Measurements from ENCODE around the gene CMSS1.

Gene CMSS1

DNA sequence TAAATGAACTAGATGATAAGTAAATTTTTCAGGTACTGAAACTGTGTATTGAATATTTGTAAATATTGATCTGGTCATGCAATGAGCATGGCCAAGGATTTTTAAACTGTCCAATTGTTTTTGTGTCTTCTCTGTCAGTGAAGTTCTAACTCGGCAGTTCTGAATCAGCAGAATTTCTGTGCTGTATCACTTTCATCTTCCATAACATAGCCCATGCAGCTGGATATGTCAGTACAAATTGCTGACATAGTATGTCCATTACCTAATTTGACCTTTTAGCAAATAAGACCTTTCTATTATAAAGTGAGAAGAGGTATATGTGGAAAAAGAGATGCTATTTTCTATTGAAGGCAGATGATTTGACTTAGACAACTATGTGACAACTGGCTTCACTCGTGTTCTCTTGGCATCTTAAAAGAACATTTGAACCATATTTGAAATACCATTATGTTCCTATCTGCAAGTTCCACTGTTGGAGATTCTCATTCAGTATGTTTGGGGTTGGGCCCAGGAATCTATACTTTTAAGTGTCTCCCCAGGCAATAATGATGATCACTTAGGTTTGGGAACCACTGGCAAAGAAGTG is 90.4 kb downstream of the CMSS1 start:
- FAIRE-seq, result no peak

DNA sequence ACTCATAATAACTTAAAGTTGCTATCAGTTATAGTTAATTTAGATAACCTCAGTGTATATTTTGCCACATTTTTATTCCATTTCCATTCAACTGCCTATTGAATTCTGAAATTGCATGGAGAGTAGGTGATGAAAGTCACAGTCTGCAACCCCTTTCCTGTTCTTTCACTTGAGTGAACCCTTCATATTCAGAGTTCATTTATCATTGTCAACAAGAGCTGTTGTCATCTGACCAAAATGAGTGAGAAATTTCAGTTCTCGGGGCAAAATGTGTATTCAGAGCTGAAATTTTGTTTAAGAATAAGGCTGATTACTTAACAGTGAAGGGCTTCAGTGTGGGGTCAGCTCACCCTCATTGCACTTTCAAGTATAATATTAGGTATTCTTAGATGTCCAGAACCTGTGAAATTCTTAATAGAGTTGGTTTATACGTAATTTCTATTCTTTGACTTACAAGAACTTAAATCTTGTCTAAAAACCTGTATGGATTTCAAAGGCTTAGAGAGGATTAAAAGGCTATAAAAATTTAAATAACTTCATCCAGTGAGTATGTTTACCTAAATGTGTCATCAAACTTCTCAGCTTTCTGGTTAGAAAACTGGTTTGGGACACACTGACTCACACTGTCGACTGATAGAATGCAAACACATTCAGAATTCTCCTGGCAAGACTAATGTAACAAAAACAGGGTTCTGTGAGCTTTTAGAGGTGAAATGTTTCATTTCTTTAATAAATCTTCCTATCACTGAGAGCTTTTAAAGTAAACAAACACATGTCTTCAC is 92.2 kb downstream of the CMSS1 start:
- no peak for FAIRE-seq

DNA sequence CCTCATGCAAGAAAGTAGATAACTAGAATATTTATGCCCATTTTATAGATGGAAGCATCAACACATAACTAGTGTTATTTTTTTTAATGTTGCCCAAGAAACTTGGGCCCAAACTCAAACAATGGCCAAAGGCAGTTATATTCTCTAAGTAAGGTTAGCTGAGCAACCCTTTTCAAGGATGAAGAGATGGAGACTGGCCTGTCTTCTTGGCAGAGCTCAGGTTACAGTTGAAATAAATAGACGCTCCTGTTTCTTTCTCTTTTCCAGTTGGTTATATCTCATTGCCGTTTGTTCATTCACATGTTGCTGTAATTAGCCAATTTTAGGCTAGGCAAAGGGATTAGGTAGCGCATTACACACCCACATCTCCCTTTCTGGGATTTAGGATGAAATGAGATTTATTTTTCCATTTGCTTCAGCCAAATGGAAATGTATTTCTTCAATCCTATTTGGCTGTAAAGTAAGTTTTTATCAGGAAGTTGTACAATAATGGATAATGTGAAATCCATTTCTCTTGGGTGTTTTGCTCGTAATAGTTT is 93.2 kb downstream of the CMSS1 start:
- no peak for FAIRE-seq

DNA sequence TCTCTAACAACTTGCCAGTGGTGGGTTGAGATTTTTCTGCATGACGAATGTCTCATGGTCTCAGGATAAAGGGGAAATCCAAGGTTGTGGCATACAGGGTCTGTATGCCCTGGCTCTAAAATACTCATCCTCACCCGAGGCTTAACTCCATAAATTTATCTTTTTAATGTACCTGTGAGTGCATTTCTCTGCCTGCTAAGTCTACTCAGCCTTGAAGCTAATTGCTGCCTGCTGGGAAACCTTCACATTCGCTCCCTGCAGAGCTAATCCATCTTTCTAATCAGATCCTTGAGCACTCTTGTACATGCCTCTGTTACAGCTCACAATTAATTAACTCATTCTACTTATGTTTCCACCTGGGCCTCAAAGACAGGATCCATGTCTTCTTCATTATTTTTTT is 93.8 kb downstream of the CMSS1 start:
- no peak for FAIRE-seq

DNA sequence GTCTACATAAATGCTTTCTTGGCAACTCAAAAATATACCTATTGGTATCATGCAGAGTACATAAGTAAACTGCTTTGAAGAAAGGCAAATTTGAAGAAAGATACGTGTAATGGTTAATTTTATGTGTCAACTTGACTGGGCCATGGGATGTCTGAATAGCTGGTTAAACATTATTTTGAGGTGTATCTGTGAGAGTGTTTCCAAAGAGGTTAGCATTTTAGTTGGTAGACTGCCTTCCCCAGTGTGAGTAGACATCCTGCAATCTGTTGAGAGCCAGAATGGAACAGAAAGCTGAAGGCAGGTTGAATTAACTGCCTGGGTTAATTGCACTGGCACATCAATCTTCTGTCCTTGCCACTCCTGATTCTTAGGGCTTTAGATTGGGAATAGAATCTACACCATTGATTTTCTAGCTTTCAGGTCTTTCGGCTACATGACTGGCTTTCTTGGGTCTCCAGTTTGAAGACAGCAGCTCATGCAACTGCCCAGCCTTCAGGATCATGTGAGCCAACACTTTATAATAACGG is 98.3 kb downstream of the CMSS1 start:
- FAIRE-seq, result no peak

DNA sequence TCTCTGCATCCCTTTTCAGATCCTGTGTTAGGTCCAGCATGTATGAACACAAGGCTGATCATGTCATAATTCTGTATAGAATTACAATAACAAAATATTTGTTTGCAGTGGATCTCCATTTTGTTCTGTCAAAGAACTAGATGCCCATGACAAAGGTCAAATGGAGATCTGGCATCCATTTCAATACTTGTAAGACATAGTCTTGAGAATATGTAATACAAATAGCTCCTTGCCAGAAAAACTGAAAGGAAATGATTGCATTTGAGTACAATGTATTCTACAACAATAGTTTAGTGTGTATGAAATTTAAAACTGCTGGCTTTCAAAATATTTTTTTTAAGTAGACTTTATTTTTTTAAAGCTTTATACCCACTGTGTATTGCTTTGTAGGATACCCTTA is 101.1 kb downstream of the CMSS1 start:
- FAIRE-seq, result no peak

DNA sequence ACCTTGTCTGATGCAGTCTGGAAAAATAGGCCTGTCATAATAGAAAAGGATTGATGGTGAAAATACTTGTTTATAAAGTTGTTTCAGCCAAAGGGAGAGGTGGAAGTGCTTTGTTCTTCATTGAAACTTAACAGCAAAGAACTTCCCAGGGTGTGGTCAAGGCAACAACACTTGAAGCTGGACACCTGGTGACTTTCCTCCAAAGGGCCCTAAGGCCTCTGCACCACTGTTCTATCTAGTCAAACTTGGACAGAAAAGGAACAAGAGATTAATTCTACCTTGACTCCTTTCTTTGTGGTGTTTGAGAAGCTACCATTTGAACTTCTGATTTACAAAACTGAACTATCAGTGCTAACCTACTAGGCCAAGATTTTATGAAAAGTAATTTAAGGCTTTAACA is 102.0 kb downstream of the CMSS1 start:
- no peak for FAIRE-seq

DNA sequence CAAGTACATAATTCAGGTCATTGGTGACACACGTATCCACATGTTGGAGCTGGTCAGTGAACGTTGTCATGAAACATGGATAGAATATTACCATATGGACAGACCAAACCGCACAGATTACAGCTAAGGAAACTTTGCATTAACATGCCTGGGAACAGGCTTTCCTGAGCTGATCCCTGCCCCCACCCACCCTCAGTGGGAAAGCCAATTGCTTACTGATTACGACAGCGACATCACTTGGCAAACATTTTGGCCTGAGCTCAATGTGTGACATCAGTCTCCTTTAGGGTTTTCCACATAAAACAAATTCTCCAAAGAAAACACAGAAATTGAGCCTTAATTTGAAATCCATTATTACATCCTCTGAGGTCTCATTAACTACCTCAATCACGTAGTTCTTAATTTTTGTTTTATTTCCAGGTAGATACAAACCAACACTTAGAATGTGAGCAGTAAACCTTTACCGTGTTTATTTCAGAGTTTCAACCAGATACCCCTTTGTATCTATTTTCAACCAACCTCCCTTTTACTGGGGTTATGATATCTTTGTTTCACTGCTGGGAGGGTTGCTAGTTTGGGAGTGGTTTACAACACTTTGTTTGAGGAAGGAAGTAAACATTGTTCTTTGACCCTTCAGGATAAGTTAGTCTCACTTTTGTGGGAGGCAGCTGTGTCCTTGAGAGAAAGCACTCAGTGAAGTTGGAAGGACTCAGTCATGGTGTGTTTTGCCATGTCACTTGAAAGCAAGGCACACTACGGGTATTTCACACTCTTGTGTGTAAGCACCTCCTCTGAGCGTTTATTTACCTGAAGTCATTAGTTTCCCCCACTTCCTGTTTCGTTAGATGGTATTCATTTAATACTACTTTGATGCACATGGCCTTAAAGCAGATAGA is 103.1 kb downstream of the CMSS1 start:
- no peak for FAIRE-seq

DNA sequence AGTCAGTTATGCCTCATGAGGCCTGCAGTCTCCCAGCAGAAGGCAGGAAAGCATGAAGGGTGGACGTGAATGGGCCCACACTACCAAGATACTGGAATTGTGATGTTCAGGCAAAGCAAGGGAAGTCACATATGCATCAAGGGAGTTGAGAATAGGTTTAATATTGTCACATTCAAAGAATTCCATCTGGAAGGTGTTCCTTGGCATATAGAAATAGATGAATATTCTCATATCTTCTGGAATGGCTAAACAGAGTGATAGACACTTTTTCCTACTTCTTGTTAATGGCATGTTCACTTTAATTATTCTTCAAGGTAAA is 103.7 kb downstream of the CMSS1 start:
- FAIRE-seq, result no peak

DNA sequence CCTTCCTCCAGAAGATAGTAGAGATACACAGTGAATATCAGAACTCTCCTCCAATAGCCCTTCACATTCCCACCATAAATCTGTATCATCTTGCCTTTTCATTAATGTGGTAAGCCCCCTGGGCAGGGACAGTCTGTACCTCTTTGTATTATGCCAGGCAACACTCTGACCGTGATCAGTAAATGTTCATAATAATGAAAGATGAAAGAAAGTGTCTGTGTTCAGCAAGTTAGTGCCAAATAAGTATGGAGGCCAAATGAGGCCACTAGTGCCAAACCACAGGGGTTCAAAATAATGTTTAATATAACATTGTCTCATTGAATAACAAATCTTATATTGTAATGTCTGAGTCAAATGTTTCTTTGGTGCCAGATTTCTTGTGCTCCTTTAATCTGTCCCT is 104.3 kb downstream of the CMSS1 start:
- no peak for FAIRE-seq

DNA sequence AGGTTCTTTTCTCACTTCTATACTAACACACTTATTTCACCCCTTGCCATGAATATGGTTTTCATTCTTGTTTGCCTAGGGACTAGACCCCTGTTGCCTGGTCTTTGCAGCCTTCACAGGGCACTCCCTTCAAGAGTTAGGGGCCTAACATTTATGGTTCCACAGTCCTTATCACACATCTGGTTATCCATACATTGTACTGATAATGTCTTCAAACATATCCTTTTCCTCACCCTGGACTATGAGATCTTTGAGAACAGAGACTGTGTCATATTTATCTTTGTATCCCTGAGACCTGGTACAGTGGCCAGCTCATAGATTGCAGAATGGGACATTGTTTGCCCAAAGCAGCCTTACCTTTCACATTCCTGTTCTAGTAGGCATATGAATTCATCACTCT is 106.2 kb downstream of the CMSS1 start:
- FAIRE-seq, result no peak

DNA sequence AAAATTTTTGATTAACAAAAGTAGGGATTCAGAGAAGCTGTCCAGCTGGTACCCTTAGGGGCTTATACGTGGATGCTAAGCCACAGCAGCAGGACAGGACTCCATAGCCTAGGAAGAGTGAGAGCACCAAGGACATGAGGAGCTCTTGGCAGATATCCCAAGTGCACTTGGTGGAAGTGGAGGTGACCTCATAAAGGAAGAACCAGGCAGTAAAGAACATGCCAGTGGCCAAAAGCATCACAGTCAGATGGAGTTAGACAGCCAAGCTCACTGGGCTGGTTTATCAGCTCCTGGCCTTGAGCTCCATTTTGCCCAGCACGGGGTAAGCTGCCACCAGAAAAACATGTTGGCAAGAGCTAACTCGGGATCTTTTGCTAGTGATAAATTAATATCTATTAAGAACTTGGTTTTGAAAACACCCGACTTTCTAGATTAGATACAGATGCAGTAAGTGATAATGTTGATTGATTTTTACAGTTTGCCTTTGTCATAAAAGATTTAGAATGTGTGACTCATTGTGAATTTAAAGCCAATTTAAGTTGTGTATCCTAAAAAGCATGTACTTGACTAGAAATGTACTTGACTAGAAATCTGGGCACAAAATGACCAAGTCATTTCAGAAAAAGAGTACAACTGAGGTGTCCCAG is 108.0 kb downstream of the CMSS1 start:
- no peak for FAIRE-seq

DNA sequence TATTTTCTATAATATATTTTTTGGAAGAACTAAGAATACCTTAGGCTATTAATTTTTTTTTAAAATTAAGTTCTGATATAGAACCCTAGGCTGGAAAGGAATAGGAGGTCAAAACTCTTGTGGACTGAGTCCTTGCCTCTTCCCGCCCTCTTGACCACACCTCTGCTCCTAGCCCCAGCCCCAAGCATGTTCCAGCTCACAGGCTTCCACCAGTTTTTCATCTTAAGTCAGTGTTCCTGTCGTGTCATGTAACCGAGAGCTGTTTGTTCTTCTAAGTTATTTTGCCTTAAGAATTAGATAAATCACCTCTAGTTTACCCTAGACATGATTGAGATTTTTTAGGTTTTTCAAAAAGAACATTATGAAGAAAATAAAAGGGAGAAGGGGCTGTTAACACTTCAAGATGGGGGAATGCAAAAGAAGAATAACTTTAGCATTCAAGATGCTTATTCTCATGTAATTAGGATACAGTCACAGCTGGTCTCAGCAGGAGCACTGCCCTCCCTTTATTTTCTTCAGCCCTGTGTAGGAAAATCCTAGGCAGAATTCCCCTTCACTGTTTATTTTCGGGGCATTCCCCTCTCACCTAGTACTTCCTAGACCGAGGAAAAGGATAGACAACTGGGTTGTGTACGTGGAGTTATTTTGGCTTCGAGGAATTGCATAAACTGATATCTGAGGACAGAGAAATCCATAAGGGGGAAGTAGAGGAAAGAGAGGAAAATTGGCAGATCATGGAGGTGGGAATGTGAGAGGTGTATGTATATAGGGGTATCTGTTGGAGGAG is 110.2 kb downstream of the CMSS1 start:
- FAIRE-seq, result no peak

DNA sequence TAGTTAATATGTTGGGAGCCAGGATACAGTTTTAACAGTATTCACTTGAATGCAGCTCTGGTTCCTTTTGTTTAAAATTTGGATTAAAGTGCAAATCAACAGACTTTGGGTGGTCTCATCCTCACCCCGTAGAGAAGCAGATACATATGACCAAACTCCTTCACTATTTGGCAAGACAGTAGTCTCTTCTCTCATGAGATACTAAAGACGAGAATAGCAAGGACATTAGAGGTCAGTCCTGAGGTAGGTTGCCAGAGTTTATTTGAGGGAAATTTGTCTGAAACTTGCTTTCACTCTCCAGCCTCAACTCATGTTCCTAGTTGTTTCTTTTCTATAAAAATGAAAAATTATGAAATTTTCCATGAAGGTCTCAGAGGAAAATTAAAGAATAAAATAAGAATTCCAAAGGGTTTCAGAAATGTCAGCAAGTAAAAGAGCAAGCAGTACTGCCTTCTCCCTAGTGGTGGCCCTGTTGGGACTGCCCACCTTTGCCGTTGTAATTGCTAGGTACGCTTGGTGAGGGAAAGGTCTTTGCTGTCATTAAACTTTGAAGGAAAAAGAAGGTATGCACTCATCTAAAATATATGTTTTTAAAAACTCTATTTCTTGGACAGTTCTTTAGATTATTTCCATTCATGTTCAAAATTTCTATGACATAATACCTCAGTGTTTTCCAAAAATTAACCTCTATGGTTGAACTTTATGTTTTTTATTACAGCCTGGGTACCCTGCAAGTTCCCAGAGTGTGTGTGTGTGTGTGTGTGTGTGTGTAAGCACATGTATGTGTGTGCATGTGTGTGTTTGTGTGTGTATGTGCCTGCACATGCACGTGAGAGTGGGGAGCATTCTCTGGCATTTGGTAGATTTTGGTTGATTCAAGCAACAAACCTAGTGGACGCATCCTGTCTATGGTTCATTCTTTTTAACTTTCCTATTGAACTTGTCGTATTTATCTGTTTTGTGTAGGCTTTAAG is 111.4 kb downstream of the CMSS1 start:
- FAIRE-seq, result no peak

DNA sequence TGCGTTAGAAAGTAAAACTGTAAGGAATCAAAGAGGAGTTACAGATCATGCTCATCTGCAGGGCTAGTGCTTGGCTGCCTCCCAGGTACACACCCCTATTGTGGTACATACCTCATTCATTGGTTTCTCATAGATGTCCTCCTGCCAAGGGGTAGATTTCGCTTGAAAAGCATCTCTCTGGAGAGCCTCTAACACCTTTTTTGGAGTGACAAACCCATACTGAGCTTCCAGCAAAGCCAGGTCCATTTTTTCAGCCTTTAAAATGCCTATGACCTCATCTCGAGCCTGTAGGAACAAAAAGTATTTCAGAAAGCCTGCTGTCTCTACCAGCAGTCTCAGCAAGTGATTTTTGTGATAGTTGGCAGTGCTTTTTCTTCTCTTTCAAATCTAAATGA is 112.1 kb downstream of the CMSS1 start:
- no peak for FAIRE-seq

DNA sequence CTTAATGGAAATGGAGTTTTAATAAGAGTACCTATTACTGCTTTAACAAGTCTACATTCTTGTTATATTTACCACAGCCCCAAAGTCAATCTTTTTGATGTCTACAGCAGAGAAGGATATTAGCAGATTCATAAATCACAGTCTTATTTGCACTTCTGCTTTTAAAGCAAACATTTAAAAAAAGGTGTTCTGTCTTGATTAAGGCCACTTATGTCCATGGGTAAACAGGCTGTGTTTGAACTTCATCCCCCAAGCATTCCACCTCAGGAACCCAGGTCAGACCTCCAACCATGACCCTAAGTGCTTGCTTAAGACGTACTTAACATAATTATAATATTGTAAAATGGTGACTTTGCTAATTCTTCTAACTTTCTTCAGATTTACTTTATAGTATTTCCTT is 113.4 kb downstream of the CMSS1 start:
- FAIRE-seq, result no peak

DNA sequence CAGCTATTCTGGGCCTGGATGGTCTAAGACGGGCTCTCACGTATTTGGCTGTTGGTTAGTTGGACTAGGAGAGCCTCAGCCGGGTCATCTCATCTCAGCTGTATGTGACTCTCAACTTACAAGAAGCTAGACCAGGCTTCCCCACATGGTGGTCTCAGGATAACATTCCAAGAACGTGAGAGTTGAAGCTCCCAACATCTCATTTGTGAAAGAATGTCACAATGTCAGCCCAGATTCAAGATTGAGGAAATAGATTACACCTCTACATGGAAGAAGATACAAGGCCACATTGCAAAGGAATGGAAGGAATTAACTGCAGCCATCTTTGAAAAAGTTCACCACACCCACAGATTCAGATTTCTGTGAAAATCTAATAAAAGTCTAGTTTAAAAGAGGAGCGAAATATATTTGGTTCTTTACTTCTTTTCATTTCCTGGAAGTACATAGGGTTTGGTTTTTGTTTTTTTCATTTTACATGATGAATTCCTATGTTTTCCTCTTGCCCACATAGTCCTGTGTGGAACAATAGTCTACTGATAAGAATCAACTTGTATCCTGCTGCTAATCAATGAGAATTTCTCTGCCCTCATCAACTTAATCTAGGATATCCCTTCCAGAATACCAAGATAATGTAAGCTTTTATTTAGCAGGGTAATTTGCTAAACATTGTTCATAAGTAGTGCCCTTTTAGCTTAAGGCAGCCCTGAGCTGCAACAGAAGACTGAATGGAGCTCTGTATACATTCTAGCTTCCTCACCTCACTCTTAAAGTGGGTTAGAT is 116.5 kb downstream of the CMSS1 start:
- FAIRE-seq, result no peak

DNA sequence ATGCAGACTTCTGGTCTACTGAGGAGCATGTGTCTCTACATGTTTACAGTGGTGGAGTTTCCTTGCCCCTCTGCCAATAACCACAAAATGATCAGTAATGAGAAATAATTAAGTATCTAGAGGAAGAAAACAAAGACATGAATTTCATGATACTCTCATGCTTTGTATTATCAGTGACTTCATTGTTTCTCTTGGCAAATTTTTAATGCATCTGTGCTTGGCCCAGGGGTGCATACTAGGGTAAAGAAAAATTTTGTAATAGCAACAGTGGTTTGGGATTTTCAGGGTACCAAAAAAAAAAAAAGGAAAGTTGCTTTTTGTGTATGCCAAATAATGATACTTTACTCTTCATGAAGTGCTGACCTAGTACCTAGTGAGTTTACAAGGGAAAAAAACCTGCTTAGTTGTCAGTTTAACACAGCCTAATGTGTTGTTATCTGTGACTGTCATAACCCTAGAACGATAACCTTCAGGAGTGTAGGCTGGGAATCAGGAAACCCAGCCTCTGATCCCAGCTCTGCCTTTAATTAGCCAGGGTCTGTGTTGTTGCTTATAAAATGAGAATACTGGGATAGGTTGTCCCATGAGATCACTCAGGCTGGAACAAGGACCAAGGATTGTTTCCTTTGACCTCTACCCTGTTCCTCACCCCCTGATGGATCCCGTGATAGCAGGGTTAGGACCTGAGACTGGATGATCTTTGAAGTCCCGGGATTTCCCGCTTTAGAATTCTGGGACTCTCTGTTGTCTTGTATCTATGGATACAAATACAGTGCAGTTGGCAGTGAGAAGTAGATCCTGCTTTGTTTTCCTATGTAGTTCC is 117.5 kb downstream of the CMSS1 start:
- no peak for FAIRE-seq
